GM19099 (cell line): Measurements from ENCODE around the gene TSPAN12.

ENCODE experiments used
- POLR2A ChIP-seq: IDR thresholded peaks from 3 replicates; pipeline ENCODE4 v1.6.1; 2011; ENCODE audit warnings: low read depth; ENCODE audit not compliant: insufficient read length; ENCODE audit errors: extremely low read depth

Gene TSPAN12

DNA sequence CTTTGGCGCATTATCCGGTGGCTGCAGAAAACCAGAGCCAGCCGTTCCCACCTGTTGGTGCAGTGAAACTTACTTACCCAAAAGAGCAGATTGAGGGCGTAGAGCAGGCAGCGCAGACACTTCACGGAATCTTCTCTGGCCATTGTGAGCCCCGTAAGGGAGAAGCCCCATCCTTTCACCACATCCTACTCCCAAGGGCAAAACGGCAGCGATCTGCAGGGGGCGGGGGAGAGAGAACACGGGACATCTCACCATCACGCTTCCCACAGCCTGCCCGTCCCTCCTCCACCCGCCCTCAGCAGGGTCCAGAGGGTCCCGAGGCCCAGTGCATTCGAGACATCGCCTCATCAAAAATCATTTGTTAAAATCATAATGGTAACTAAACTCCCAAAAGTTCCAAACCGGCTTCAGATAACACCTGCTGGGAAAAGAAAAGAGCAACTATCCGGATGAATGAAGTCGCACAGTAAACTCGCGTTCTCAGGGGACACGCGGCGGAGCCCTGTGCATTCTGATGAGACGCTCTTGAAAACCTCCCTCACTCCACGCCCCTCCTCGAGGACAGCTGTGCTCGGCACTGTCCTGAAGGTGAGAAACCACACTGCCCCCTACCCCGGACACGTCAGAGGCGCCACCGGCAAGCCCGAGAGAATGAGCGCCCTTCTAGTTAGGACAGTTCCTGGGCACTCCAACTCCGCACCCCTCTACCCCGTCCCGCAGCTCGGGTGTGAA lies 1.2 kb downstream of the TSPAN12 start:
- TF ChIP-seq POLR2A, result no peak

DNA sequence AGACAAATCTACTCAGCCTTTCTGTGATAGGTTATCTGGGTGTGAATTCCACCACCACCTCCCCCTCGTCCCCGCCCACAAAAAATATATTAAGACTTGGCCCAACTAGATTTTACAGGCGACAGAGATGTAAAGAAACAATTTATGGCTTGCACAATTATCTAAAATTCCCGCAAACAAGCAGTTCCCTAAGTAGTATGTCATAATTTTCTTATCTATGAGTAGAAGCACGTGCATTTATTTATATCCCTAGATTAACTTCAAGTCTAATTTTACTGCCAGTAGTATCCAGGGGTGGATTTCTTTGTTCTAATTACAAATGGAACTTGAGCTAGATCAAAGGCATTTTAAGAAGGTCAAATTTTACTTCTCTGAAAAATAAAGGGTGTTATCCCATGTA lies 1.7 kb downstream of the TSPAN12 start:
- TF ChIP-seq POLR2A, result no peak

DNA sequence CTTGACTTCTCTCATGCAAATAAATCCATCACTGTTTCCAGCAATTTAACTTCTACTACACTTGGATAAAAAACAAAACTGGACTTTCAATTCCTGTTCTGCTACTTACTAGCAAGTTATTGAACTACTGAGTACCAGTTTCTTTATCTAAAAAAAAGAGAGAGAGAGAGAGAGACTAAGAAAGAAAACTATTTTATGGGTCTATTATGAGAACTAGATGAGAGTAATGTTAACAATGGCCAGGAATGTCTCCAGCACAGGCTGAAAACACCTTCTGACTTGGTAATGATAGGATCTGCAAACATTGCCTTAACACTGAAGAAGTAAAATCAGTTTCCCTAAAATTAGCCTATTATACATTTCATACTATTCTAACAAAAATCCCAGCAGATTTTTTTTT lies 5.2 kb downstream of the TSPAN12 start:
- TF ChIP-seq POLR2A, result no peak

DNA sequence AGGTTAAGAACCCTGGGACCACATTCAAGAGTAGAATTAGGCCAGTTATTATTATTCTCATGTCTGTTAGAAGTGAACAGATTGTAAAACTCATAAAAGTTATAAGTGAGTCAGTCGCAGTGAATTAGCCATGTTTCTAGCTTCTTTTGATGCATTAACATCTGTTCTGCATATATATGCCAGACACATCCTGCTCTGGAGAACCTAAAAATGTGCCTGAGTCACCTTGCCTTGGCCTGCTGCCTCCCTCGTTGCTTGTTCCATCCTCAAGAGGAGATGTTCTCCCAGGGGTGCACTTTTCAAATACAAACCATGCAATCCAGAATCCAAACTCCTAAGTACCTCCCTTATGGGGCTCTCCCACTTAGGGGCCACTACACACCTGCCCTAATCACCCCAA lies 14.8 kb downstream of the TSPAN12 start:
- TF ChIP-seq POLR2A, result no peak

DNA sequence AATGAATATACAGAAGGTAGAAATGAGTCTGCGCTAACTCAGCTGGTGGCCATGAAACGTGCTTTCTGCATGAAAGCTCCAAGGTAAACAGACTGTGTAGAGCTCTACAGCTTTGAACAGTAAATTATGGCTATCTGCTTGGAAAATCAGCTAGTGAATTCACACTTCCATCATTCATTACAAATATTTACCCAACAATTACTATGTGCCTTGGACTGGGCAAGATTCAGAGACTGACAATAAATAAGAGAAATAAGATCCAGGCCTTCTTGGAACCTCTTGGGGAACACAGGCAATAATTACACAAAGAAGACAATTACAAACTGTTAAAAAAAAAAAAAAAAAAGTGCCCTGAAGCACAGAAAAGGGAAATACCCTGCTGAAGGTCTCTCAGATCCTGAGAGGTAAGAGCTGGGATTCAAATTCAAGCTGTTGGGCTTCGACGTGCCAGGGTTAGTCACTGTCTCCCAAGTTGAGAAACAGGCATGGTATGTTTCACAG lies 15.8 kb downstream of the TSPAN12 start:
- TF ChIP-seq POLR2A, result no peak

DNA sequence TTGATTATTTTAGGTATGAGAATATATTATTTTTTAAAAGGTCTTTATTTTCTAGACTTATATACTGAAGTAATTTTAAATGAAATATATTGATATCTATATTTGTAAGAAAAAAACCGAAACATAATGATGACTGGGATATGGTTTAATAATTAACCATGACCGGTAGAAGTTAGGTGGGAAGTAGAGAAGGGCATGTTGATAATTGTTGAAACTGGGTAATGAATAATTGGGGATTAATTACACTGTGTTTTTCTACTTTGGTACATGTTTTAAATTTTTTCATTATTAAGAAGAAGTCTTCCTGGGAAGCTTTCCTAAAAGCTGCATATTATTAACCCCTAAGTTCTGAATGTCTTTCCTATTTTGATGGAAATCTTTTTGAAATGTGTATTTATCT lies 16.3 kb downstream of the TSPAN12 start:
- no peak for TF ChIP-seq POLR2A

DNA sequence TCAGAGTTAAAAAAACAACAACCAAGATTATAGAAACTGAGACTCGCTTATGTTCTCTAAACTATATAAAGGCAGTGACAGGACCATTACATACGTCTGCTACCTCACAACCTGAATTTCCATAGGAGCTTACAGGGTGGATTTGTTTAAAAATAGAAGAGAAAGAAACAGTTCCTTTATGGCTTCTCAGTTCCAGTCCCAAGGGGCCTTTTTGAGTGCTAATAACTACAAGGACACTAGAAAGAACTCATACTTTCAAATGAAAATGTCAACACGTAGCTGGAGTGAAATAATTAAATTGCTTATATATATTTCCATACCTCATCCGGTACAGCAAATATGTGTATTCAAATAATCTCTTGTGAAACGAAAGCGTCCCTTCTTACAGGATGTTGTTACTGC lies 19.7 kb downstream of the TSPAN12 start:
- TF ChIP-seq POLR2A, result no peak

DNA sequence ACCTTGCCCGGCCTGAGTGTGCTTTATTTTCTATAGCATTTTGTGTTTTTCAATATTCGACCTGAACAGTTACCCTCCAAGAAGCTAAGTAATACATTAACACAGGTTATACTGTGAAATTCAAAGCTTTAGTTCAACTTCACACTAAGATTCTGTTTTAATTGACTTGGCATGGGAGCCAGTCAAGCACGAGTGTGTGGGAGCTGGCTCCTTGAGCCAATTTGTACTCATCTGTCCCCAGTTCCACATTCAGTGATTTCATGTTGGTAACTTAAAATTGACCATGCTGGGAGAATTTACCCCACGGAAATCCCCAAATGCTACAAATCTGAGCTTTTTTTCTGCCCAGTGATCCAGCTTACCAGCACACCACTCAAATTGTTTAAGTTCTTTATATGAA lies 20.3 kb downstream of the TSPAN12 start:
- no peak for TF ChIP-seq POLR2A

DNA sequence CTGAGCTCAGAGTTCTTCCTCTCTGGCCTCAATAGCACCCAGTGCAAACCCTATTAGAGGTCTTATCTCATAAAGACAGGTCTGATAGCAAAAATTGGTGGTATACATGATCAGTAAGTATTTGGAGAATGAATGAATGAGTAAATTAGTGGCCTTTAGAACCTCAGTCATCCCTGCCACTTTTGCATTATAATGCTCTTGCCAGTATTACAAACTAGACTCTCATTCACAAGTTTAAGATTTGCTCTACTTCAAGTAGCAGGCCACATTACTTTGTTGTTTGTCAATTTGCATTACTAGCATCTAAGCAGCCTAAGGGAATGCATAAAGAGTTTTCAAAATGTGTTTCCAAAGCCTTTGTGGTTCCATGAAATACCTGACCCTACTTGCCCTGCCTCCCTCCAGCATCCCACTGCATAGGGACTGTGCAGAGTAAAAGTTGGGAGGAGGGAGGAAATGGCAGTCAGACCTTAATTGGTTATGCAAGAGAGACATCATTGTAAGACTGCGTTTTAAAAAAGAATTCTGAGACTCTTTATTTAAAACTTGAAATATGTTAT lies 21.3 kb downstream of the TSPAN12 start:
- no peak for TF ChIP-seq POLR2A

DNA sequence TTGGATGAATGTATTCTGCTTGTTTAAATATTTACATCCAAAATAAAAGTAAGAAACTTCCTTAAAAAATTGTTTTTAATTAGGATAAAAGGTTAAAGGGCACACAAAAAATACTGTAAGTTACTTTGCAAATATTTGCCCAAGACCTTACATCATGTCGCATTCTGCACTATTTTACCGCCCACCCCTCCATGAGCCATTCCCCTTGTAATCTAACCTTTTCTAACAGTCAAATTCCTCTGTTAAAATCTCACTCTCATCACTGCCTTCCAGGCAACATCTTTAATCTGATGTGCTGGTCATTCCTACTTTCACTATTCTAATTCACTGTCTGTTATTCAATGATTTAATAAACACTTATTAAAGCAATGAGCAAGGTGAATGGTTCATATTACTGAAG lies 23.2 kb downstream of the TSPAN12 start:
- TF ChIP-seq POLR2A, result no peak

DNA sequence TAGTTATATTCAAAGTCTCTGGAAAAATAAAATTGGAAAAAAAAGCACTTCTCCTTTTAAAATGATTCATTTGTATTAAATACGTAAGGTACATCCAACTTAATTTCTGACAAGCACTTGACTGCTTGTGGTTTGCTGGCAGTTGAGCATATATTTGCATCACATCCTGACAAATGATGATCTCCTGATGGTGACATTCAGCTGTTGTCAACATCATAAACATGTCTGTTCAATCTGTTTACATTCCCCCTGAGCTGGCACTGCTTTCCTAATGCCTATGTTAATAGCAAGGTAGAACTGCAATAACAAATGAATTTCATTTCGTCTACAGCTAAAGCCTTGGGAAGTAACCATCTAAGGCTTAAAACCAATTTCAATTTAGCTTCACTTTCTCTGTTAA lies 24.4 kb downstream of the TSPAN12 start:
- TF ChIP-seq POLR2A, result no peak

DNA sequence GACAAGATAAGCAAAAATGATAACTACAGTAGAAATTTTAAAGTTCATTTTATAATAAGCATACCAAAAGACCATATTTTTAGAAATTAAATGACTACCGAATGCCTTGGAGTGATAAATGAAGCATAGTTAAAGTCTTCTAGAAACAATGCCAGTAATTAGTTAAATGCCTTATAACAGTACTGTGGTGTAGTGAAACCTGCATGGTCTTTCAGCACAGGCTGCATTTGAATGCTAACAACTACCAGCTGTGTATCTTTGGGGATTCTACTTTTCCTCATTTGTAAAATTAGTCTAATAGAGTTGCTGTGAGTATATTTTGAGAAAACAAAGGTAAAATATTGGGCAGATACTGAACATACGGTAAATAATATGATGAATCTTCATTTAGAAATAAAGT lies 25.1 kb downstream of the TSPAN12 start:
- no peak for TF ChIP-seq POLR2A

DNA sequence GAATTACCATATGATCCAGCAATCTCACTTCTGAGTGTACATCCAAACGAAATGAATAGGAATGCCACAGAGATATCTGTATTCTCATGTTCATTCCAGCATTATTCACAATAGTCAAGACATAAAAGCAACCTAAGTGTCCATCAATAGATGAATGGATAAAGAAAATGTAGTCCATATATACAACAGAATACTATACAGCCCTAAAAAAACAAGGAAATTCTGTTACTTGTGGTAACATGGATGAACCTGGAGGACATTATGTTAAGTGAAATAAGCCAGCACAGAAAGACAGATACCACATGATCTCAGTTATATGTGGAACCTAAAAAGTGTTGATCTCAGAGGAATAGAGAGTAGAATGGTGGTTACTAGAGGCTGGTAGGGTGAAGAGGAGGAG lies 26.7 kb downstream of the TSPAN12 start:
- TF ChIP-seq POLR2A, result no peak

DNA sequence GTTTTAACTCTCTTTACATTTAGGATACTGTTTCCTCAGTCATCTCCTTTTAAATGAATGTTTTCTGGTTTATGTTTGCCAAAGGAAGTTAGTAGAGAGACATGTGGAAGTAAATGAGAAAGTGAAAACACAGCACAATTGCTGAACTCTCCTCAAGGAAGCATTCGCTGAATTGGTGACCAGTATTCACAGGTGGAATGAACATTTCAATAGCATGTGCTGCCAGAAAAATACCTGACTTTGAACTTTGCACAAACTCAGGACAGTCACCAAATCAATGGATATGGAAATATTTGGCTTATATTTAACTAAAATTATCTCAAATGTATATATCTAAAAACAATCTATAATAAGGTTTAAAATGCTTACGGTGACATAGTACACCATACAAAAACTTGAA lies 28.5 kb downstream of the TSPAN12 start:
- no peak for TF ChIP-seq POLR2A

DNA sequence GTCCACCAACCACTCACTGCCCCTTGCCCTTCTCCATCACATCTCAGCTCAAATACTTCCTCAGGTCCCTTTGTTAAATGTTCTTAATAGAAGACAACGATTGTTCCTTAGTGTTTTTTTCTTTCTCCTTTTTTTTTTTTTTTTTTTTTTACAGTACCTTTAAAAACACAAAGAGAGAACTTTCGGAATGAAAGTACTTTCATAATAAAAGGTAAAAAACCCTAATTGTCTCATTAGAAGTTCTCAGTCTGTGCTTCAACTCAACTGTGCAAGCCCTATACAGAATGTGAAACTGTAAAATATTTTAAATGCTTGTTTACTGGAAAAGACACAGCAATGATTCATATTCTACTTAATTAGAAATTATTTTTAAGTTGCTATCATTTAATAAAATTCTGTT lies 29.4 kb downstream of the TSPAN12 start:
- TF ChIP-seq POLR2A, result no peak

DNA sequence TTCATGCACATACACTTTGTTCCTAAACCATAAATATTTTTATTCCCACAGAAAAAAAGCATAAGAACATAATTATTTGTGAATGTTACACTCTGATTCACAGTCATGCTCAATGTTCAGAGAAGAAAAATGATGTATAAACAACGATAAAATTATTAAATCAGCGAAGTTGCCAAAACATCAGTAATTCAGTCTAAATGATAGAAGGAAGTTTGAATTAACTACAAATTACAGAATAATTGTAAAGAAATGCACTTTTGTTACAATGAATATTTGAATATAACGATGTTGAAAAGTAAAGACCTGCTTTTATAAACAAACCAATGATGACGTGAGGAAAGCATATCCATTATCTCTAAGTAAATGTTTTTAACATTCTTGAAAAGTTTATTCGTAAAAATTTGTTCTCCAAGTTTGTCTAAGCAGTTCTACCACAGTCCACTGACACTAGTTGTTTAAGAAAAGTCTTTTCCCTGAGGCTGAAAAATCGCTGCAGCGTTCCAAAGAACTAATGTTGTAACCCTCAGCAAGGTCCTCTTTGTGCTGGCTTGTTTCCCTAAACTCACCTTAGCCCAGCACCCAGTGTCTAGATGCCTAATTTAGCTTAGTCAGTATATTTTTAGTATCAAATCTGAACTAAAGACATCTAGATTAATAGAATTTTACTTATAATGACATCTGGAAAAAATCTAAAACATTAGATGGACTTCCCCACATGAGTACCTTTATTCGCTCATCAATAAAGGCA lies 30.4 kb downstream of the TSPAN12 start:
- TF ChIP-seq POLR2A, result no peak
